A549 (cell line): ENCODE measurements around the gene FBXO34. TPM values are rescaled to one million over a fixed set of nuclear protein-coding genes. Genes with fewer than 3 reads are reported as not detected.

Source experiments
- ATAC-seq, 2 experiments: fragments of 200-7000 bp in 1 of 2; fragments of >200 bp in 1 of 2; cut with Nextera tagmentation in 1 of 2; cut with Tn5 transposase in 1 of 2; 3 replicates each; pipeline versions ENCODE4 v1.8.0 to v1.9.1; 2018 to 2020; ENCODE audit warnings: mild to moderate bottlenecking in 1 of 2, moderate library complexity in 1 of 2
- CTCF ChIA-PET: fragments of 300-600 bp; sonication (Branson Sonifier 250); formaldehyde crosslinking; extraction: SDS; loops from one replicate; lab custom pipeline; 2021; ENCODE audit warnings: antibody characterized with exemption, inconsistent platforms; lab: Yijun Ruan, JAX
- POLR2A ChIA-PET: fragments of 350-600 bp; formaldehyde crosslinking; extraction: SDS; loops from one replicate; lab custom pipeline; 2021; ENCODE audit warnings: antibody characterized with exemption, inconsistent platforms; lab: Yijun Ruan, JAX
- DNase-seq, 2 experiments: peaks; one replicate each; pipeline versions ENCODE4 v3.0.0 to v3.0.0-alpha.2; 2011 to 2016; ENCODE audit warnings: low read depth in 1 of 2, low spot score in 1 of 2
- FAIRE-seq: peaks from 2 replicates; lab custom pipeline; 2011; peaks lifted over from hg19 to GRCh38; lab: Jason Lieb, UNC
- H3K27ac ChIP-seq, 2 experiments: fragments of >200 bp; sonication (Bioruptor Twin); formaldehyde crosslinking; 3 replicates each; pipeline ENCODE4 v1.5.1; 2016 to 2017
- H3K4me1 ChIP-seq: fragments of >200 bp; sonication (Bioruptor Twin); formaldehyde crosslinking; 3 replicates; pipeline ENCODE4 v1.6.1; 2016
- H3K4me2 ChIP-seq: fragments of >200 bp; sonication (Bioruptor Twin); formaldehyde crosslinking; 3 replicates; pipeline ENCODE4 v1.6.1; 2016
- H3K4me3 ChIP-seq: fragments of >200 bp; sonication (Bioruptor Twin); formaldehyde crosslinking; 3 replicates; pipeline ENCODE4 v1.5.1; 2016
- H3K9me3 ChIP-seq: fragments of >200 bp; sonication (Bioruptor Twin); formaldehyde crosslinking; 3 replicates; pipeline ENCODE4 v1.6.1; 2016
- ATOH8 ChIP-seq: fragments of 250-450 bp; sonication (Bioruptor Pico); IDR thresholded peaks from 2 replicates; pipeline ENCODE4 v1.5.0; 2020; ENCODE audit warnings: low read depth, mild to moderate bottlenecking, moderate library complexity
- CHD2 ChIP-seq: fragments of 150-350 bp; IDR thresholded peaks from 2 replicates; pipeline ENCODE4 v1.6.1; 2014; ENCODE audit warnings: low read length; ENCODE audit not compliant: partially characterized antibody
- CTCF ChIP-seq: fragments of >200 bp; sonication (Bioruptor Twin); formaldehyde crosslinking; IDR thresholded peaks from 3 replicates; pipeline ENCODE4 v1.5.1; 2016
- E2F6 ChIP-seq: IDR thresholded peaks from 2 replicates; pipeline ENCODE4 v1.6.1; 2012; ENCODE audit warnings: low read depth, borderline replicate concordance
- FOSB ChIP-seq: fragments of 250-450 bp; sonication (Bioruptor Pico); IDR thresholded peaks from 2 replicates; pipeline ENCODE4 v1.5.0; 2020; ENCODE audit warnings: mild to moderate bottlenecking, moderate library complexity
- FOSL2 ChIP-seq, 2 experiments: fragments of 450-650 bp in 1 of 2; fragments of >200 bp in 1 of 2; sonication (Bioruptor Twin) in 1 of 2; formaldehyde crosslinking; IDR thresholded peaks; 2 replicates each; pipeline versions ENCODE4 v1.5.0 to v1.6.1; 2016 to 2020; ENCODE audit warnings: mild to moderate bottlenecking in 1 of 2, moderate library complexity in 1 of 2
- HDAC2 ChIP-seq: fragments of 200-600 bp; sonication (generic); IDR thresholded peaks from 2 replicates; pipeline ENCODE4 v1.6.1; 2016
- HEYL ChIP-seq: fragments of 250-450 bp; sonication (Bioruptor Pico); IDR thresholded peaks from 2 replicates; pipeline ENCODE4 v1.8.0; 2021; ENCODE audit warnings: mild to moderate bottlenecking, moderate library complexity
- HOXB5 ChIP-seq: fragments of 250-450 bp; sonication (Bioruptor Pico); IDR thresholded peaks from 2 replicates; pipeline ENCODE4 v1.5.0; 2020; ENCODE audit warnings: mild to moderate bottlenecking, moderate library complexity
- JUN ChIP-seq, 2 experiments: fragments of >200 bp; sonication (Bioruptor Twin); formaldehyde crosslinking; IDR thresholded peaks; 2 replicates in 1 of 2; 3 replicates in 1 of 2; pipeline ENCODE4 v1.6.1; 2016 to 2017
- KDM1A ChIP-seq: fragments of 200-600 bp; sonication (generic); IDR thresholded peaks from 2 replicates; pipeline ENCODE4 v1.6.1; 2016; ENCODE audit warnings: low read depth, mild to moderate bottlenecking
- KDM5A ChIP-seq: fragments of 200-600 bp; sonication (generic); IDR thresholded peaks from 2 replicates; pipeline ENCODE4 v1.6.1; 2016; ENCODE audit warnings: antibody characterized with exemption, mild to moderate bottlenecking
- MAZ ChIP-seq: fragments of 150-350 bp; IDR thresholded peaks from 2 replicates; pipeline ENCODE4 v1.6.1; 2014; ENCODE audit warnings: antibody characterized with exemption, low read depth, low read length, borderline replicate concordance
- NPAS2 ChIP-seq: fragments of 250-450 bp; sonication (Bioruptor Pico); IDR thresholded peaks from 2 replicates; pipeline ENCODE4 v1.8.0; 2022; ENCODE audit warnings: mild to moderate bottlenecking, moderate library complexity, borderline replicate concordance
- PBX3 ChIP-seq: IDR thresholded peaks from 2 replicates; pipeline ENCODE4 v1.6.1; 2012
- PHF8 ChIP-seq: fragments of 200-600 bp; sonication (generic); IDR thresholded peaks from 2 replicates; pipeline ENCODE4 v1.6.1; 2016; ENCODE audit warnings: low read depth, mild to moderate bottlenecking, antibody characterized with exemption, moderate library complexity, borderline replicate concordance
- REST ChIP-seq: fragments of 200-600 bp; sonication (generic); IDR thresholded peaks from 2 replicates; pipeline ENCODE4 v1.6.1; 2016; ENCODE audit warnings: antibody characterized with exemption, mild to moderate bottlenecking, moderate library complexity
- RNF2 ChIP-seq: fragments of 200-600 bp; sonication (generic); IDR thresholded peaks from 2 replicates; pipeline ENCODE4 v1.6.1; 2016; ENCODE audit warnings: low read depth, mild to moderate bottlenecking, antibody characterized with exemption, moderate library complexity, borderline replicate concordance
- TP53 ChIP-seq: fragments of 250-450 bp; sonication (Bioruptor Pico); IDR thresholded peaks from 2 replicates; pipeline ENCODE4 v1.5.0; 2021; ENCODE audit warnings: mild to moderate bottlenecking, moderate library complexity
- ZFP36 ChIP-seq: fragments of 450-650 bp; IDR thresholded peaks from 2 replicates; pipeline ENCODE4 v1.6.1; 2014; ENCODE audit warnings: borderline replicate concordance; ENCODE audit not compliant: partially characterized antibody
- WGBS: methylation state at CpG from one replicate; pipeline ENCODE4 v1.1.6; 2017; ENCODE audit errors: missing lambda C conversion rate; 5-methylcytosine and 5-hydroxymethylcytosine counted together
- polyA plus RNA-seq, 4 experiments: library from polyadenylated mRNA; depleted of rRNA in 3 of 4; stranded (reverse); fragments of >200 nt; fragmentation: RNase III in 1 of 4; extraction: RNeasy Plus Mini Kit Qiagen cat#74134 plus additional on column Dnase treatment in 1 of 4; gene quantifications; 2 replicates in 3 of 4; 3 replicates in 1 of 4; pipeline ENCODE4 v1.2.3, GENCODE V29; 2011 to 2017

FBXO34 gene
- polyA plus RNA-seq, 2 of the 4 experiments (the other 2 are of a cell fraction) = 15.4 to 28.0 TPM

GRCh38 chr14:55274751-55275150 lies 3.5 kb downstream of the FBXO34 start:
- POLR2A ChIA-PET = no interaction called here
- Histone ChIP-seq H3K9me3 (no peaks in the 10 kb centered on the region), H3K4me2 (no peak overlapping the region), H3K4me1 (peaks cover 29% of the 10 kb centered on the region; the same call in 2 of the 3 replicates)
- FAIRE-seq = no peak
- no peak for DNase-seq
- WGBS = 86% methylated on average over 1 of the region's 1 CpG
- no peak for ATAC-seq
- no peak for TF ChIP-seq REST
- TF ChIP-seq KDM1A = no peak
- no peak for TF ChIP-seq E2F6
- TF ChIP-seq PBX3 = no peak
- TF ChIP-seq HDAC2 = no peak
- TF ChIP-seq ATOH8 = no peak
- TF ChIP-seq ZFP36 = no peak
- TF ChIP-seq FOSB (CRISPR knock-in tag) = no peak
- no peak for TF ChIP-seq HEYL (CRISPR knock-in tag)
- TF ChIP-seq JUN (IDR thresholded peaks at IDR 0.05) = no peak
- no peak for TF ChIP-seq CTCF
- TF ChIP-seq RNF2 = no peak
- no peak for TF ChIP-seq MAZ
- TF ChIP-seq TP53 (CRISPR knock-in tag) = no peak
- TF ChIP-seq PHF8 = no peak
- TF ChIP-seq NPAS2 = no peak
- TF ChIP-seq KDM5A = no peak
- no peak for TF ChIP-seq CHD2
- TF ChIP-seq HOXB5 (CRISPR knock-in tag) = no peak
- TF ChIP-seq FOSL2 (IDR thresholded peaks at IDR 0.05) = no peak
- TF ChIP-seq FOSL2 (CRISPR knock-in tag; IDR thresholded peaks at IDR 0.05) = no peak
- TF ChIP-seq, all 56 proteins: peak for 0
- H3K4me3 ChIP-seq = no peak overlapping the region
- CTCF ChIA-PET = interaction anchor here (1.3 kb wide), 1 partner anchor 84 kb away, joined by 3 read pairs; the partner anchor contains the start of gene DLGAP5
- H3K27ac ChIP-seq = no peak overlapping the region
